MV-4-11 (cell line): Measurements from ENCODE around the gene ATG5.
A peak's percentile ranks its signal among the peaks of the same experiment; 100 is the strongest.
"Not testable (repeated sequence)": the region's sequence is repeated elsewhere in the genome, so short reads cannot be mapped to it uniquely, and the experiment has no call there.

Experiments used
- DNase-seq: peaks from one replicate; lab custom pipeline; 2025; lab: John Stamatoyannopoulos, UW

ATG5 gene

GRCh38 chr6:106257195-106257594 is 68.4 kb downstream of the ATG5 start:
- no peak for DNase-seq

DNA sequence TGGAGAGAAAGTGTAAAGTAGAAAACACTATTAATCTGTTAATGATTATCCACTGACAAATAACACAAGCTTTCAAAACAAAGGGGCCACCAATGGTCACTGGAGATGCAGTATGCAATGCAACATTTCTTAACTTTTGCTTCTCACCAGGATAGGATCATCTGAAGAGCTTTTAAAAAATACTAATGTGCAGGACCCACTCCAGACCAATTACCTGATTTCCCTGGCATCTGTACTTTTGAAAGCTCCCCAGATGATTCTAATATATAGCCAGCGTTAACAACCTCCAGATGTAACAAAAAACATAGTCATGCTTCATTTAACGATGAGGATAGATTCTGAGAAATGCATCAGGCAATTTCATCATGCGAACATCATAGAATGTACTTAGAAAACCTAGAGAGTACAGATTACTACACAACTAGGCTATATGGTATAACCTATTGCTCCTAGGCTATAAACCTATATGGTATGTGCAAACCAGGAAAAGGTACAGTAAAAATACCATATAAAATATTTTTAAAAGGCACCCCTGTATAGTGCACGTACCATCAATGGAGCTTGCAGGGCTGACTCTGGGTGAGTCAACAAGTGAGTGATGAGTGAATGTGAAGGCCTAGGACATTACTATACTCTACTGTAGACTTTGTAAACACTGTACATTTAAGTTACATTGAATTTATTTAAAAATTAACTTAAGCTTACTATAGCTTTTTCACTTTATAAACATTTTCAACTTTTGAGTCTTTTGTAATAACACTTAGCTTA is 69.2 kb downstream of the ATG5 start:
- DNase-seq = no peak

DNA sequence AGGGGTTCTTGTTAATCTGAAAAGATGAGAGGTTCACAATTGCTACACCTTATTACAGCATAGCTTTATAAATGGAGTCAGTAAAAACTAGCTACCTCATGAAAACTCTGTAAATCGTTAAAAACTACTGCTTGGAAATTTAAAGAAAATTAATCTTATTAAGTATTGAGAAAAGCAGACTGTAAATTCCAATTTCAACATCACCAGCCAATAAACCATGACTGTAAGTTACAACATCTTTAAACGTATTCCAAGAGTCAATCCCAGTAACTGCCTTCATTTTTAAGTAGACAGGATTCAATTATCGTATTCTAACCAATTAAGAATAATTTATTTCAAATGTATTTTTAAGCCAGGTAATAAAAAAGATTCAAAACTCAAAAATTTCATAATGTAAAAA is 70.3 kb downstream of the ATG5 start:
- no peak for DNase-seq

GRCh38 chr6:106254636-106255035 is 70.9 kb downstream of the ATG5 start:
- no peak for DNase-seq

DNA sequence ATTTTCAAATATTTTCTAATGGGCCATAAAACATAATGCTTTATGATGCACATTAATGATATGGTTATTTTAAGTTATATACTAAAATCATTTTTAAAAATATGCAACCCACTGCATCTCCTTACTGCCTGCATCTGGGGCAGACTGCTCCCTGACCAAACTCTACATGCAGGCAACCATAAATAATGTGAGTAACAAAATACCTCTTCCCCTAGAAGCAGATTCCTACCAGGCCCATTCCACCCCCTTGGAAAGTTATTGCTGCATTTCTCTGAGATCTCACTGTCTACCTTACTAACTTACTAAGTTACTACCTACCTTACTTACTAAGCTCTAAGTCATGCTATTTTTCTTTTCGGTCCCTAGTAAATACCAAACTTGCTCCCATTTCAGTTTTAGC is 71.8 kb downstream of the ATG5 start:
- DNase-seq = no peak

- DNase-seq = no peak
Observed at GRCh38 chr6:106253172-106253571, 72.4 kb downstream of the ATG5 start.

DNA sequence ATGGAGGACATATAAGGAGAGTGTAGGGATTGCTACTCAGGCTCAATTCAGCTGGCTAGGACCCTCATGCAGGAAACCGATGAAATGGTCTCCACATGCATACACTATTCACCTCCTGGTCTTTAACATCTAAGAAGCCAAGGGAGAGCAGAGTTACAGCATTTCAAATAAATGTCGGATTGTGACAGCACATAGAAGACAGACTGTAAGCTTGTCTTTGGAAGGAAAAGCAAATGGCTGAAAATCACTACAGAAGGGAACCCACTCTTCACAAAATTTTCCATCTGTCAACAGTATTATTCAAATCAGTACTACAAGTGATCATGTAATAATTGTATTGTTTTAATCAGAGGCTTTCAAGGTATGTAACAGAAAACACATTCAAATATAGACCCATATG is 72.9 kb downstream of the ATG5 start:
- DNase-seq = no peak

GRCh38 chr6:106251531-106252255 is 73.9 kb downstream of the ATG5 start:
- DNase-seq = not testable (repeated sequence)

GRCh38 chr6:106250953-106251352 is 74.6 kb downstream of the ATG5 start:
- no peak for DNase-seq

DNA sequence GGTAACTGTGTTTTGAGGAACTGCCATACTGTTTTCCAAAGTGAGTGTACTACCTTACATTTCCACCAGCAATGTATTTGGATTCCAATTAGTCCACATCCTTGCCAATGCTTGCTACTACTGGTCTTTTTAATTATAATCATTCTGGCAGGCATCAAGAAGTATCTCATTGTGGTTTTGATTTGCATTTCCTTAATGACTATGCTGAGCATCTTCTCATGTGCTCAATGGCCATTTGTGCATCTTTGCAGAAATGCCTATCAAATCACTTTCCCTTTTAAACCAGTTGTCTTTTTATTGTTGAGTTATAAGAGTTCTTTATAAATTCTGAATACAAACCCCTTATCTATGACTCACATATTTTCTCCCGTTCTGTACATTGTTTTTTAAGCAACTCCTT is 75.9 kb downstream of the ATG5 start:
- no peak for DNase-seq

GRCh38 chr6:106247733-106248132 is 77.8 kb downstream of the ATG5 start:
- no peak for DNase-seq

- no peak for DNase-seq
Observed at GRCh38 chr6:106247293-106247692, 78.3 kb downstream of the ATG5 start.

DNA sequence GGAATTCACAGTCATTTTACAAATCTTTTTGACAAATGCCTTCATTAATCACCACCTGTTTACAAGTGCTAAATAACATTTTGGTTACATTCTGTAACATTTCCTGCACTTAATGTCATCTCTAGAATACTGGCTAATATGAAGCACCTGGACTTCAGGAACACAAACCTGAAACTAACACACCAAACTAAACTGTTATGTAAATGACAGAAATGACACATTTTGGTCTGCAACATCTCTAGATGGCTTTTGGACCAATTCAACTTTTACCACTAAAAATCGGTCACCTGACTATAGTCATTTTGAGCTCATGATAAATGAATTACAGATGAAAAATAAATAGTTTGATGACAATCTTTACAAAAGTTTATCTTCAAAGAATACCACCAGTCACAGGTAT is 80.6 kb downstream of the ATG5 start:
- DNase-seq = no peak

DNA sequence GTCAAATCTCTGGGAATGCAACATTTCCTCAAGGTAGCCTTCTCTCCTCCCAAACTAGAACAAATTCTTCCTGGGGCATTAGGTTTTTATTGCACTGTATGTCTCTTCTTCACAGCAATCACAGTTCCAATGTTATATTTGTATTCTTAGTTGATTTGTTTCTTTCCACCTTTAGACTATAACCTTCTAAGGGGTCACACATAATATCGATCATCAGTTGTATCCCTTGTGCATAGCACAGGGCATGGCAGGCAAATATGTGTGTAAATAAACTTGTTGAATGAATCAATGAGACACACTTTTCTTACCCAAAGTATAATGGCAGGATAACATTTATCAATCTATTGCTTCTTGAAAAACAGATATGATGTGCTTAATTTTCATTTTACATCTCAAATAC is 81.0 kb downstream of the ATG5 start:
- DNase-seq = no peak

DNA sequence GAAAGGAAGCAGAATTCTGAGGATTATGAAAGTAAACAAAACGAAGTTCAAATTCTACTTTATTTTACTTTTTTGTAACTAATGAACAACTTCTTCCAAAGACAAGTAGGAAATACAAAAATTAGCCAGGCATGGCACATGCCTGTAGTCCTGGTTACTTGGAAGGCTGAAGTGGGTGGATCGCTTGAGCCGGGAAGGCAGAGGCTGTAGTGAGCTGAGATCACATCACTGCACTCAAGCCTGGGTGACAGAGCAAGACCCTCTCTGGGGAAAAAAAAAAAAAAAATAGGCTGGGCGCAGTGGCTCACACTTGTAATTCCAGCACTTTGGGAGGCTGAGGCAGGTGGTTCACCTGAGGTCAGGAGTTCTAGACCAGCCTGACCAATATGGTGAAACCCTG is 82.3 kb downstream of the ATG5 start:
- DNase-seq = no peak

- no peak for DNase-seq
Observed at GRCh38 chr6:106241498-106241897, 84.1 kb downstream of the ATG5 start.

GRCh38 chr6:106237286-106237685 is 88.3 kb downstream of the ATG5 start:
- DNase-seq = no peak

GRCh38 chr6:106229876-106230445 is 95.6 kb downstream of the ATG5 start:
- not testable (repeated sequence) for DNase-seq

DNA sequence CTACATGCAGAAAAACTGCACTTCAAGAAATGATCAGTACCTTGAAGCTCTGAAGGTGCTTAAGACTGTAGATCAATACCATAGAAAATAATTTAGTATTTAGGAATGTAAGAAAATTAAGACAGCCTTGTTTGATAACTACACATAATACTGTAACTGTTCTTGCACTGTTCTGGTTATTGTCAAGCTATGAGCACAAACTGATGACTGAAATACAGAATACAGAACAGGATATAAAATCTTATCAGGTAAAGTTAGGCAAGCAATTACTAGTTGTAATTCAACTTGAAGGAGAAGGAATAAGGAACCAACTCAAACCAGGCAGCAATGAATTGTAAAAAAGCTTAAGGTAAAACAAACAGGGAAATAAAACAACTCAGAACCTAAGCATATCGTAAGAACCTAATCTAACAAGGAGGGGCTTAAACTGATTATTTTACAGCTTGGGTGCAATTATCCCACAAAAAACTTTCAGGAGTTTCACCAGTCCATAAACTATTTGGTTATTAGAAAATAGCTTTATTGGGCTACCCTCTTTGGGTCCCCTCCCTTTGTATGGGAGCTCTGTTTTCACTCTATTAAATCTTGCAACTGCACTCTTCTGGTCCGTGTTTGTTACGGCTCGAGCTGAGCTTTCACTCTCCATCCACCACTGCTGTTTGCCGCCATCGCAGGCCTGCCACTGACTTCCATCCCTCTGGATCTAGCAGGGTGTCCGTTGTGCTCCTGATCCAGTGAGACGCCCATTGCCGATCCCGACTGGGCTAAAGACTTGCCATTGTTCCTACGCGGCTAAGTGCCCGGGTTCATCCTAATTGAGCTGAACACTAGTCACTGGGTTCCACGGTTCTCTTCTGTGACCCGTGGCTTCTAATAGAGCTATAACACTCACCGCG is 97.7 kb downstream of the ATG5 start:
- DNase-seq = no peak

- no peak for DNase-seq
Observed at GRCh38 chr6:106226676-106227075, 98.9 kb downstream of the ATG5 start.

- no peak for DNase-seq
Observed at GRCh38 chr6:106225581-106225980, 100.0 kb downstream of the ATG5 start.

DNA sequence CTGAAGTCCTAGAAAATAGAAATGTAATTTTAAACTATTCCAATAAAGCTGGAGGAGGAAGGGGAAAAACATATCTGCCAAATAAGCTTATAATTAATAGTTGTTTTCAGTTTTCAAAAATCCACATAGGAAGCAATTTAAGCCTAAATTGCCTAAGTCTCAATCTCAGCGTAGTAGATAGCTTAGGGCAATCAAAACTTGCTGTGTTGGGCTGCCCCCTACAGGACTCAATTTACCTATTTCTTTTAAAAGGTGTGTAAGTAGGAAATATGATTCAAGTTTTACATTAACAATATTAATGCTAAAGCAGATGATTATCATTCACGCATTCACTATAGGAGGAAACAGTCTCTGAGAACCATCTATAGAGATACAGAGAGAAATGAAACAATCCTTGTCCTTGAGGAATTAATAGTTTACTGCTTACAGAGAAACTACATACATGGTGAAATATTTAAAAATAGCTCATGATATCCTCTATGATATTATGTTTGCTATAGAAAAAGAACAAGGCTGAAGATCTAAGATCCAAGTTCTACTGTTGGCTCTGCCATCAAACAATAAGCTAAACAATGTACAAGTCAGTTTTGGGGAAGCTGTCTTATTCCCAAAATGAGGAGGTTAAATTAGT is 102.1 kb downstream of the ATG5 start:
- DNase-seq = peak; percentile 65
